ENCODE measurements around the gene RAD51B. TPM values are rescaled to one million over a fixed set of nuclear protein-coding genes. Genes with fewer than 3 reads are reported as not detected.
A peak's percentile ranks its signal among the peaks of the same experiment; 100 is the strongest.

Gene RAD51B
- total and polyA plus RNA-seq, 9 donors, result 21.6 to 70.1 (median 35.1) TPM

DNA sequence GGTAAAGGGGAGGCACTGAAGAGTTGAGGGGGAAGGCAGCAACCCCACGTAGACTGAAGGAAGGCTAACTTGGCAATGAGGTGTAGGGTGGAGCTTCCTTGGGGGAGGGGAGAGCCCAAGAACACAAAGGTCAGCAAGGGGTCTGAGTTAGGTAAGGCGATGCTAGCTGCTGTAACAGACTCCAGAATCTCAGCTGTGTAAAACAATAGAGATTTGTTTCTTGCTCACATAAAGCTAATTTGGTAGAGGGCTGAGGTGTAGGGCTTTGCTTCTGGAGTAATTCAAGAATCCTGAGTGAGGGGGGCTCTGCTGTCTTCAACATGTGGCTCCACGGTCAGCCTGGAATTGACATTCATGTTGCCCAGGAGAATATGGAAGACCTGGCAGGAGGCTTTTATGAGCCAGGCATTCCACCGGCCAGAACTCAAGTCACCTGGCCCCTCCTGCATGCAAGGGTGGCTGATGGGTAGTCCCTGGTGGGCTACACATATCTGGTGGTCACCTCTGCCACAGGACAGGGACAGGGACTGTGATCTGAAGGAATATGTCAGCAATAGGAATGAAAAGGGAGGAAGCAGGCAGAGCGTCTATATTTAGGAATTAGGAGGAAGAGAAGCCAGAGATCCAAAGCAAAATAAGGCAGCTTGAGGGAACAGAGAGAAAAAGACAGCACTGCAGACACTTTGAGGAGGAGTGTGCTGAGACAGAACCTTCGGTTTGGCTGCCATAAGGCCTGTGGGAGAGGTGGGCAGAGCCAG lies 819.6 kb downstream of the RAD51B start:
- intact Hi-C loops (cut with DNase I), result no loop called here
- Histone ChIP-seq H3K27ac (peak overlapping the region in 1 of 2 donors; percentile 67), H3K4me1 (ENCODE audit: insufficient read depth) (peaks cover 11% of the 10 kb centered on the region), H3K9me3 (no peaks in the 10 kb centered on the region), H3K27me3 (no peaks in the 10 kb centered on the region), H3K4me3 (no peak overlapping the region), H3K36me3 (no peaks in the 10 kb centered on the region)
- TF ChIP-seq, protein P1, sequence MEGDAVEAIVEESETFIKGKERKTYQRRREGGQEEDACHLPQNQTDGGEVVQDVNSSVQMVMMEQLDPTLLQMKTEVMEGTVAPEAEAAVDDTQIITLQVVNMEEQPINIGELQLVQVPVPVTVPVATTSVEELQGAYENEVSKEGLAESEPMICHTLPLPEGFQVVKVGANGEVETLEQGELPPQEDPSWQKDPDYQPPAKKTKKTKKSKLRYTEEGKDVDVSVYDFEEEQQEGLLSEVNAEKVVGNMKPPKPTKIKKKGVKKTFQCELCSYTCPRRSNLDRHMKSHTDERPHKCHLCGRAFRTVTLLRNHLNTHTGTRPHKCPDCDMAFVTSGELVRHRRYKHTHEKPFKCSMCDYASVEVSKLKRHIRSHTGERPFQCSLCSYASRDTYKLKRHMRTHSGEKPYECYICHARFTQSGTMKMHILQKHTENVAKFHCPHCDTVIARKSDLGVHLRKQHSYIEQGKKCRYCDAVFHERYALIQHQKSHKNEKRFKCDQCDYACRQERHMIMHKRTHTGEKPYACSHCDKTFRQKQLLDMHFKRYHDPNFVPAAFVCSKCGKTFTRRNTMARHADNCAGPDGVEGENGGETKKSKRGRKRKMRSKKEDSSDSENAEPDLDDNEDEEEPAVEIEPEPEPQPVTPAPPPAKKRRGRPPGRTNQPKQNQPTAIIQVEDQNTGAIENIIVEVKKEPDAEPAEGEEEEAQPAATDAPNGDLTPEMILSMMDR (IDR thresholded peaks at IDR 0.05), result no peak
- no peak for TF ChIP-seq POLR2A (IDR thresholded peaks at IDR 0.05)
- no peak for TF ChIP-seq EP300 (IDR thresholded peaks at IDR 0.05)
- 48% methylated on average over 6 of the region's 6 CpGs for WGBS, 3 donors
- no peak for DNase-seq

DNA sequence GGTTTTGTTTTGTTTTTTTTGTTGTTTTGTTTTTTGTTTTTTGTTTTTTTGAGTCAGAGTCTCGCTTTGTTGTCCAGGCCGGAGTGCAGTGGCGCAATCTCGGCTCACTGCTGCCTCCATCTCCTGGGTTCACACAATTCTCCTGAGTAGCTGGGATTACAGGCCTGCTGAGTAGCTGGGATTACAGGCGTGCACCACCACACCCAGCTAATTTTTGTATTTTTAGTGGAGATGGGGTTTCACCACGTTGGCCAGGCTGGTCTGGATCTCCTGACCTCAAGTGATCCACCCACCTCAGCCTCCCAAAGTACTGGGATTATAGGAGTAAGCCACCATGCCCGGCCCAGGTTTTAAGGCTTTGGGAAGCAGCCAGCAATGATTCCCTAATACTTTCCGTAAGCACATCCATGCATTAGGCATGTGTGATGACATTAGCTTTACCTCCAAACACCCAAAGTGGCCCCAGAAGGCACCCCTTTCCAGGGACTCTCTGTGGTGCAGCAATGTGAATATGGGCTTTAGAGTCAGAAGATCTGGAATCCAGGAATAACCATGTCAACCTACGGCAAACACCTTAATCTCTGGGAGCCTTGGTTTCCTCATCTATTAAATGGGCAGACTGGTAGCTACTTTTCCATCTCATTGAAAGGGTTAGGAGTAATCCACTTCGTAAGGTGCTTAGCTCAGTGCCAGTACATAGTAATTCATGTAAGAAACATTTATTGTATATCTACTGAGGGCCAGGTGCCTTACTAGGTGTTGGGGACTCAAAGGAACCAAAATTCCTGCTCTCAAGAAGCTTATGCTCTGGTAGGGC lies 820.4 kb downstream of the RAD51B start:
- Histone ChIP-seq H3K4me1 (ENCODE audit: insufficient read depth) (peaks cover 11% of the 10 kb centered on the region), H3K9me3 (no peaks in the 10 kb centered on the region), H3K4me3 (no peak overlapping the region), H3K27me3 (no peaks in the 10 kb centered on the region), H3K36me3 (no peaks in the 10 kb centered on the region), H3K27ac (peak overlapping the region in 1 of 2 donors; percentile 67)
- intact Hi-C loops (cut with DNase I), result no loop called here
- DNase-seq, result no peak
- TF ChIP-seq EP300 (IDR thresholded peaks at IDR 0.05), result no peak
- TF ChIP-seq, protein P1 (IDR thresholded peaks at IDR 0.05), result no peak
- TF ChIP-seq POLR2A (IDR thresholded peaks at IDR 0.05), result no peak
- 82 to 91% (median 84%) methylated on average over 10 of the region's 10 CpGs for WGBS, 3 donors

DNA sequence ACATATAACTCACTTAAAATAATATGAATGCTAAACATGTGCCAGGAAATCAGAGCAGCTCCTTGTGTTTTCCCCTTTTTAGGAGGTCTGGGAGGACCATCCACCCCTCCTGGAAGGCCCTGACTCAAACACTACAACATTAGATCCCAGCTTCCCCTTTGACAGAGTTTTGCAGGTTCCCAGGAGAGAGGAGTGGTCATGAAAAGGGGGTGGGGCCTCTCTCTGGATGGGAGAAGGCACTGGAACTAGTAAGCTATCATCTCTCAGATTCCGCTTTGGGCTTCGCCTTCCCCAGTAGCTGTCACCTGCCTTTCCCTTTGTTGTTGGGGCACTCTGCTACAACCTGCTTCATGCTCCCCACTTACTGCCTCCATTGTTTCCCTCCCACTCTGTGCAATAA lies 824.1 kb downstream of the RAD51B start:
- peaks cover 8% of the 10 kb centered on the region for H3K4me1 ChIP-seq (ENCODE audit: insufficient read depth)
- no peak overlapping the region for H3K27ac ChIP-seq
- TF ChIP-seq POLR2A (IDR thresholded peaks at IDR 0.05) (no peak), EP300 (IDR thresholded peaks at IDR 0.05) (no peak)
- TF ChIP-seq, protein P1 (IDR thresholded peaks at IDR 0.05), result no peak
- H3K4me3 ChIP-seq, result no peak overlapping the region
- H3K36me3 ChIP-seq, result no peaks in the 10 kb centered on the region
- DNase-seq, result peak in 2 of 5 donors; percentile 3 to 18
- H3K27me3 ChIP-seq, result no peaks in the 10 kb centered on the region
- no peaks in the 10 kb centered on the region for H3K9me3 ChIP-seq
- 93 to 100% (median 95%) methylated on average over 2 of the region's 2 CpGs for WGBS, 3 donors
- intact Hi-C loops (cut with DNase I), result no loop called here

DNA sequence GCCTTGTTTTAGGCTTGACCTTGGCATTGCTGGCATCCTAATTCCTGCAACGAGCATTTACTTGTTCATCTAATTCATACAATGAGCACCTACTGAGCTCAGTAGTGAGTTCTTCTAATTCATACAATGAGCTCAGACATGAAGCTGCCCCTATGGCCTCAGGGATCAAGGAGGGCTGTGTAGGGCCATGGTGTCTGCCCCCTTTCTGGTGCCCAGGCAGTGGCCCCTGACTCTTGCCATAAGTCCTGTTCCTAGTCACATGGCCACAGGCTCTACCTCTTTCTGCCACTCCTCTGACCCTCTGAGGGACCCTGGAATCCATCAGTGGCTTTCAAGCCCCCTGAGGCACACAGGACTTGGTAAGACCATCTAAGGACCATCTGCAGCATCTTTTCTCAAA lies 824.5 kb downstream of the RAD51B start:
- WGBS, 3 donors, result 67 to 81% (median 74%) methylated on average over 1 of the region's 1 CpG
- Histone ChIP-seq H3K9me3 (no peaks in the 10 kb centered on the region), H3K4me1 (ENCODE audit: insufficient read depth) (peaks cover 5% of the 10 kb centered on the region), H3K27ac (no peak overlapping the region), H3K36me3 (no peaks in the 10 kb centered on the region), H3K27me3 (no peaks in the 10 kb centered on the region), H3K4me3 (no peak overlapping the region)
- peak in 2 of 5 donors; percentile 6 to 9 for DNase-seq
- TF ChIP-seq, protein P1 (IDR thresholded peaks at IDR 0.05), result no peak
- TF ChIP-seq POLR2A (IDR thresholded peaks at IDR 0.05) (no peak), EP300 (IDR thresholded peaks at IDR 0.05) (no peak)
- intact Hi-C loops (cut with DNase I), result no loop called here

Measured in ovary (tissue), 9 donors.